A549 (cell line): ENCODE measurements around the gene IQUB. TPM values are rescaled to one million over a fixed set of nuclear protein-coding genes. Genes with fewer than 3 reads are reported as not detected.
A peak's percentile ranks its signal among the peaks of the same experiment; 100 is the strongest.

ENCODE experiments used
- ATAC-seq, 2 experiments: fragments of 200-7000 bp in 1 of 2; fragments of >200 bp in 1 of 2; cut with Nextera tagmentation in 1 of 2; cut with Tn5 transposase in 1 of 2; 3 replicates each; pipeline versions ENCODE4 v1.8.0 to v1.9.1; 2018 to 2020; ENCODE audit warnings: mild to moderate bottlenecking in 1 of 2, moderate library complexity in 1 of 2
- CTCF ChIA-PET: fragments of 300-600 bp; sonication (Branson Sonifier 250); formaldehyde crosslinking; extraction: SDS; loops from one replicate; lab custom pipeline; 2021; ENCODE audit warnings: antibody characterized with exemption, inconsistent platforms; lab: Yijun Ruan, JAX
- POLR2A ChIA-PET: fragments of 350-600 bp; formaldehyde crosslinking; extraction: SDS; loops from one replicate; lab custom pipeline; 2021; ENCODE audit warnings: antibody characterized with exemption, inconsistent platforms; lab: Yijun Ruan, JAX
- DNase-seq, 2 experiments: peaks; one replicate each; pipeline versions ENCODE4 v3.0.0 to v3.0.0-alpha.2; 2011 to 2016; ENCODE audit warnings: low read depth in 1 of 2, low spot score in 1 of 2
- FAIRE-seq: peaks from 2 replicates; lab custom pipeline; 2011; peaks lifted over from hg19 to GRCh38; lab: Jason Lieb, UNC
- H3K27ac ChIP-seq, 2 experiments: fragments of >200 bp; sonication (Bioruptor Twin); formaldehyde crosslinking; 3 replicates each; pipeline ENCODE4 v1.5.1; 2016 to 2017
- H3K4me1 ChIP-seq: fragments of >200 bp; sonication (Bioruptor Twin); formaldehyde crosslinking; 3 replicates; pipeline ENCODE4 v1.6.1; 2016
- H3K4me2 ChIP-seq: fragments of >200 bp; sonication (Bioruptor Twin); formaldehyde crosslinking; 3 replicates; pipeline ENCODE4 v1.6.1; 2016
- H3K4me3 ChIP-seq: fragments of >200 bp; sonication (Bioruptor Twin); formaldehyde crosslinking; 3 replicates; pipeline ENCODE4 v1.5.1; 2016
- H3K9me3 ChIP-seq: fragments of >200 bp; sonication (Bioruptor Twin); formaldehyde crosslinking; 3 replicates; pipeline ENCODE4 v1.6.1; 2016
- CEBPB ChIP-seq, 2 experiments: fragments of >200 bp in 1 of 2; sonication (Bioruptor Twin) in 1 of 2; formaldehyde crosslinking in 1 of 2; IDR thresholded peaks; 2 replicates each; pipeline ENCODE4 v1.6.1; 2012 to 2016
- CHD4 ChIP-seq: fragments of 200-600 bp; sonication (generic); IDR thresholded peaks from 2 replicates; pipeline ENCODE4 v1.6.1; 2016; ENCODE audit warnings: antibody characterized with exemption, mild to moderate bottlenecking, borderline replicate concordance
- EHMT2 ChIP-seq: fragments of 200-600 bp; sonication (generic); IDR thresholded peaks from 2 replicates; pipeline ENCODE4 v1.6.1; 2016; ENCODE audit warnings: antibody characterized with exemption, low read depth, mild to moderate bottlenecking, moderate library complexity
- FOSL2 ChIP-seq, 2 experiments: fragments of 450-650 bp in 1 of 2; fragments of >200 bp in 1 of 2; sonication (Bioruptor Twin) in 1 of 2; formaldehyde crosslinking; IDR thresholded peaks; 2 replicates each; pipeline versions ENCODE4 v1.5.0 to v1.6.1; 2016 to 2020; ENCODE audit warnings: mild to moderate bottlenecking in 1 of 2, moderate library complexity in 1 of 2
- HMGXB4 ChIP-seq: fragments of 250-450 bp; sonication (Bioruptor Pico); IDR thresholded peaks from 2 replicates; pipeline ENCODE4 v1.5.0; 2021; ENCODE audit warnings: mild to moderate bottlenecking, moderate library complexity, borderline replicate concordance
- HOXB13 ChIP-seq: fragments of 250-450 bp; sonication (Bioruptor Pico); IDR thresholded peaks from 2 replicates; pipeline ENCODE4 v1.5.0; 2020; ENCODE audit warnings: low read depth, mild to moderate bottlenecking, moderate library complexity
- JUN ChIP-seq, 2 experiments: fragments of >200 bp; sonication (Bioruptor Twin); formaldehyde crosslinking; IDR thresholded peaks; 2 replicates in 1 of 2; 3 replicates in 1 of 2; pipeline ENCODE4 v1.6.1; 2016 to 2017
- MYC ChIP-seq: IDR thresholded peaks from 2 replicates; pipeline ENCODE4 v1.6.1; 2012; ENCODE audit warnings: mild to moderate bottlenecking, inconsistent platforms, low read length, improper control_type of control experiment, borderline replicate concordance
- NFE2L2 ChIP-seq: fragments of 150-350 bp; conservative IDR thresholded peaks from 2 replicates; pipeline ENCODE4 v1.6.1; 2014; ENCODE audit warnings: low read length
- POLR2A ChIP-seq: IDR thresholded peaks from 2 replicates; pipeline ENCODE4 v1.6.1; 2012; ENCODE audit warnings: mild to moderate bottlenecking, low read length
- POLR2AphosphoS2 ChIP-seq: conservative IDR thresholded peaks from 2 replicates; pipeline ENCODE4 v1.6.1; 2012; ENCODE audit warnings: low read length, improper control_type of control experiment, inconsistent platforms
- RAD21 ChIP-seq, 2 experiments: fragments of >200 bp in 1 of 2; sonication (Bioruptor Twin) in 1 of 2; formaldehyde crosslinking in 1 of 2; IDR thresholded peaks in 1 of 2; conservative IDR thresholded peaks in 1 of 2; 2 replicates in 1 of 2; 3 replicates in 1 of 2; pipeline ENCODE4 v1.6.1; 2012 to 2018; ENCODE audit warnings: inconsistent platforms in 1 of 2
- RCOR1 ChIP-seq: fragments of 150-350 bp; IDR thresholded peaks from 2 replicates; pipeline ENCODE4 v1.6.1; 2014; ENCODE audit warnings: antibody characterized with exemption, low read length, low read depth
- REST ChIP-seq: fragments of 200-600 bp; sonication (generic); IDR thresholded peaks from 2 replicates; pipeline ENCODE4 v1.6.1; 2016; ENCODE audit warnings: antibody characterized with exemption, mild to moderate bottlenecking, moderate library complexity
- SMC3 ChIP-seq: fragments of >200 bp; sonication (Bioruptor Twin); formaldehyde crosslinking; IDR thresholded peaks from 3 replicates; pipeline ENCODE4 v1.6.1; 2018; ENCODE audit warnings: inconsistent platforms
- TP53 ChIP-seq: fragments of 250-450 bp; sonication (Bioruptor Pico); IDR thresholded peaks from 2 replicates; pipeline ENCODE4 v1.5.0; 2021; ENCODE audit warnings: mild to moderate bottlenecking, moderate library complexity
- WGBS: methylation state at CpG from one replicate; pipeline ENCODE4 v1.1.6; 2017; ENCODE audit errors: missing lambda C conversion rate; 5-methylcytosine and 5-hydroxymethylcytosine counted together
- polyA plus RNA-seq, 4 experiments: library from polyadenylated mRNA; depleted of rRNA in 3 of 4; stranded (reverse); fragments of >200 nt; fragmentation: RNase III in 1 of 4; extraction: RNeasy Plus Mini Kit Qiagen cat#74134 plus additional on column Dnase treatment in 1 of 4; gene quantifications; 2 replicates in 3 of 4; 3 replicates in 1 of 4; pipeline ENCODE4 v1.2.3, GENCODE V29; 2011 to 2017
- TF ChIP-seq, protein P1 (sequence below): fragments of >200 bp; sonication (Bioruptor Twin); formaldehyde crosslinking; IDR thresholded peaks from 3 replicates; pipeline ENCODE4 v1.5.1; 2016

The IQUB gene
- polyA plus RNA-seq, 2 of the 4 experiments (the other 2 are of a cell fraction): 0.08 TPM

DNA sequence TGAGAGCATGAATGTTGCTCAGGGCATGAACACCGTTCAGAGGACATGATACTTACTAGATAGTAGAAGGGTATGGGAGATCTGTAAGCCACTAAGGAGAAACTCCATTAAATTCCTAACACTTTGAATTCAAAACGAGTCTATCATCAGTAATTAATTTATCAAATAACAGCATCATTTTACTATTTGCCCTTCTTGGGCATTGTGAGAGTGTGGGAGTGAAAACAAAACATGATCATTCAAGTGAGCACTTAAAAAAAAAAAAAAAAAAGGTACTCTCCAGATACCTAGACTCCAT is 46.7 kb upstream of the IQUB start:
- no peak for TF ChIP-seq CEBPB (IDR thresholded peaks at IDR 0.05)
- no peak for TF ChIP-seq POLR2AphosphoS2
- TF ChIP-seq SMC3: no peak
- no peak for TF ChIP-seq CHD4
- peak in 1 of 2 experiments; percentile 27; a peak in 1 of 5 replicates for TF ChIP-seq RAD21 (conservative IDR thresholded peaks at IDR 0.05 in 1 of 2, IDR thresholded peaks at IDR 0.05 in 1 of 2)
- TF ChIP-seq MYC: no peak
- no peak for TF ChIP-seq JUN (IDR thresholded peaks at IDR 0.05)
- TF ChIP-seq TP53 (CRISPR knock-in tag): no peak
- no peak for TF ChIP-seq RCOR1
- no peak for TF ChIP-seq EHMT2
- no peak for TF ChIP-seq NFE2L2
- TF ChIP-seq, protein P1, sequence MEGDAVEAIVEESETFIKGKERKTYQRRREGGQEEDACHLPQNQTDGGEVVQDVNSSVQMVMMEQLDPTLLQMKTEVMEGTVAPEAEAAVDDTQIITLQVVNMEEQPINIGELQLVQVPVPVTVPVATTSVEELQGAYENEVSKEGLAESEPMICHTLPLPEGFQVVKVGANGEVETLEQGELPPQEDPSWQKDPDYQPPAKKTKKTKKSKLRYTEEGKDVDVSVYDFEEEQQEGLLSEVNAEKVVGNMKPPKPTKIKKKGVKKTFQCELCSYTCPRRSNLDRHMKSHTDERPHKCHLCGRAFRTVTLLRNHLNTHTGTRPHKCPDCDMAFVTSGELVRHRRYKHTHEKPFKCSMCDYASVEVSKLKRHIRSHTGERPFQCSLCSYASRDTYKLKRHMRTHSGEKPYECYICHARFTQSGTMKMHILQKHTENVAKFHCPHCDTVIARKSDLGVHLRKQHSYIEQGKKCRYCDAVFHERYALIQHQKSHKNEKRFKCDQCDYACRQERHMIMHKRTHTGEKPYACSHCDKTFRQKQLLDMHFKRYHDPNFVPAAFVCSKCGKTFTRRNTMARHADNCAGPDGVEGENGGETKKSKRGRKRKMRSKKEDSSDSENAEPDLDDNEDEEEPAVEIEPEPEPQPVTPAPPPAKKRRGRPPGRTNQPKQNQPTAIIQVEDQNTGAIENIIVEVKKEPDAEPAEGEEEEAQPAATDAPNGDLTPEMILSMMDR: peak; percentile 15; the same call in 2 of the 3 replicates
- Histone ChIP-seq H3K4me3 (no peak overlapping the region), H3K4me1 (no peaks in the 10 kb centered on the region), H3K4me2 (0 out of 3 replicates have a peak overlapping the region, but pooled peaks have one; percentile 29), H3K9me3 (no peaks in the 10 kb centered on the region), H3K27ac (no peak overlapping the region)
- no peak for DNase-seq
- ATAC-seq: peak in 1 of 2 experiments; percentile 21; a peak in 4 of 6 replicates
- 0% methylated on average over 2 of the region's 2 CpGs for WGBS
- POLR2A ChIA-PET: no interaction called here
- no peak for FAIRE-seq
- CTCF ChIA-PET: interaction anchor here (0.6 to 4.7 kb wide), 16 partner anchors 11 to 1264 kb away, joined by 3 to 29 read pairs (median 3); no protein-coding TSS in a partner anchor

DNA sequence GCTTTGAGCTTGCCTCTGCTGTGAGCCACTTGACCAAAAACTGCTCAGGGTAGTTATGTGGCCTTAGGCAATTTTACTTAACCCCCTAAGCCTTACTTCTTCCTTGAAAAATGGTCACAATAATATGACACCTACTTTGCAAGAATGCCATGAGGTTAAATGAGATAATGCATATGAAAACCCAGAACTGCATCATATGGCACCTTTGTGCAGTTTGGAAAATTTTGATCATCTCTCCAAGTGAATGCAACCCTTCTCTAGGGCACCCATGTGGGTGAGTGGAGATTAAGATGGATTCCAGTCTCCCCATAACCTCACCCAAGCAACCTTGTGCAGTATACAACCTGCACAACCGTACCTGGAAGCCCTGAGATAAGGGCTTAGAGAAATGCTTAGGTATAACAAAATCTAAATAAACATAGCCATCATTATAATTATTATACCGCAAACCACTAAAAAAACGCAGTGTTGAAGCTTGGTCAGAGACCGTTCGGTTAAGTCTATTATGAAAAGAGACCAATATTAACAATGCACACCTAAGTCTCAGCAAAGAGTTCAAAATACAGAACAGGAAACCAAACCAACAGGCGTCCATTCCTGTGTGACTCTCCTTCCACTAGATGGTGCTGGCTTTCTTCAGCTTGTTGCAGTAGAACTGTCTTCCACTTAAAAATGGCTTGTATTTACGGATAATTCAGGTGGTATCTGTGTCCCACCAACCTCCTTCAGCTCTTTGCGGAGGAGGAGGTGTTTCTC is 46.2 kb upstream of the IQUB start:
- no peaks in the 10 kb centered on the region for H3K9me3 ChIP-seq
- H3K27ac ChIP-seq: no peak overlapping the region
- POLR2A ChIA-PET: no interaction called here
- CTCF ChIA-PET: interaction anchor here (0.6 to 4.7 kb wide), 17 partner anchors 10 to 1881 kb away, joined by 3 to 29 read pairs (median 3); no protein-coding TSS in a partner anchor
- H3K4me1 ChIP-seq: no peaks in the 10 kb centered on the region
- no peak overlapping the region for H3K4me3 ChIP-seq
- ATAC-seq (peak; percentile 95 to 96), DNase-seq (peak in 1 of 2 experiments; percentile 53), FAIRE-seq (peak; percentile 92)
- H3K4me2 ChIP-seq: 0 out of 3 replicates have a peak overlapping the region, but pooled peaks have one; percentile 29
- TF ChIP-seq RCOR1: no peak
- TF ChIP-seq REST: no peak
- TF ChIP-seq EHMT2: no peak
- TF ChIP-seq TP53 (CRISPR knock-in tag): no peak
- peak; percentile 63 to 68 for TF ChIP-seq RAD21 (conservative IDR thresholded peaks at IDR 0.05 in 1 of 2, IDR thresholded peaks at IDR 0.05 in 1 of 2)
- TF ChIP-seq FOSL2 (IDR thresholded peaks at IDR 0.05): no peak
- TF ChIP-seq FOSL2 (CRISPR knock-in tag; IDR thresholded peaks at IDR 0.05): no peak
- TF ChIP-seq SMC3: peak; percentile 50
- TF ChIP-seq HMGXB4 (CRISPR knock-in tag): no peak
- TF ChIP-seq HOXB13 (CRISPR knock-in tag): no peak
- TF ChIP-seq POLR2A: no peak
- TF ChIP-seq, protein P1: peak; percentile 68
- 10% methylated on average over 8 of the region's 8 CpGs for WGBS
